Neural cell (in vitro differentiated cells): ENCODE data around the gene HOXD1.

Source experiments
- CTCF ChIP-seq: fragments of 450-650 bp; IDR thresholded peaks from 2 replicates; pipeline ENCODE4 v1.5.1; 2014; ENCODE audit warnings: antibody characterized with exemption, mild to moderate bottlenecking, moderate library complexity; ENCODE audit not compliant: poor library complexity, severe bottlenecking
- EZH2 ChIP-seq: fragments of 200-600, 300-800 bp; shearing (Covaris generic), sonication (generic); IDR thresholded peaks from 2 replicates; pipeline ENCODE4 v1.6.1; 2014; ENCODE audit warnings: antibody characterized with exemption, low read length, borderline replicate concordance, mild to moderate bottlenecking; ENCODE audit not compliant: insufficient read depth, poor library complexity, severe bottlenecking
- MXI1 ChIP-seq: fragments of 450-650 bp; conservative IDR thresholded peaks from 2 replicates; pipeline ENCODE4 v1.6.1; 2014; ENCODE audit warnings: antibody characterized with exemption, mild to moderate bottlenecking; ENCODE audit not compliant: poor library complexity, severe bottlenecking
- REST ChIP-seq: IDR thresholded peaks from 2 replicates; pipeline ENCODE4 v1.6.1; 2012; ENCODE audit warnings: borderline replicate concordance
- SMC3 ChIP-seq: fragments of 450-650 bp; conservative IDR thresholded peaks from 2 replicates; pipeline ENCODE4 v1.6.1; 2014; ENCODE audit warnings: antibody characterized with exemption, mild to moderate bottlenecking, moderate library complexity; ENCODE audit not compliant: poor library complexity

- TF ChIP-seq REST = no peak
- TF ChIP-seq CTCF = no peak
- no peak for TF ChIP-seq SMC3
- TF ChIP-seq EZH2 = no peak
- no peak for TF ChIP-seq MXI1
These were observed 49.0 kb downstream of the HOXD1 start for GRCh38 chr2:176237456-176237855.
